GM18519 (cell line): ENCODE results near the gene XAF1.
"Not testable (repeated sequence)": the region's sequence is repeated elsewhere in the genome, so short reads cannot be mapped to it uniquely, and the experiment has no call there.

ENCODE experiments used
- ATAC-seq: cut with Tn5 transposase; IDR thresholded peaks from one replicate; pipeline ENCODE4 v1.9.1; 2021; ENCODE audit warnings: mild to moderate bottlenecking, moderate library complexity; ENCODE audit not compliant: unreplicated experiment, low FRiP score

Gene XAF1

GRCh38 chr17:6753006-6753445, 2.8 kb upstream of the XAF1 start:
- ATAC-seq: no peak

- no peak for ATAC-seq
Observed at GRCh38 chr17:6753546-6753945, 2.3 kb upstream of the XAF1 start.

- ATAC-seq: no peak
Observed at GRCh38 chr17:6755281-6755680, 565 bp upstream of the XAF1 start.

- ATAC-seq: no peak
Observed at GRCh38 chr17:6756425-6757031, 682 bp downstream of the XAF1 start.

- no peak for ATAC-seq
Observed at GRCh38 chr17:6757747-6758146, 1.9 kb downstream of the XAF1 start.

- no peak for ATAC-seq
Observed at GRCh38 chr17:6761779-6762178, 5.9 kb downstream of the XAF1 start.

GRCh38 chr17:6768447-6768846, 12.6 kb downstream of the XAF1 start:
- no peak for ATAC-seq

- ATAC-seq: no peak
Observed at GRCh38 chr17:6772016-6772415, 16.2 kb downstream of the XAF1 start.

- ATAC-seq: not testable (repeated sequence)
Observed at GRCh38 chr17:6774906-6775305, 19.1 kb downstream of the XAF1 start.

GRCh38 chr17:6775871-6776405, 20.1 kb downstream of the XAF1 start, which contains the start of gene FBXO39:
Gene FBXO39, plus strand, starts transcription at chr17:6776215. Its CDS starts 3,654 bp downstream, at chr17:6779869.
- ATAC-seq: no peak

GRCh38 chr17:6779411-6779810, 23.6 kb downstream of the XAF1 start:
- ATAC-seq: no peak

GRCh38 chr17:6780001-6780400, 24.2 kb downstream of the XAF1 start:
- ATAC-seq: no peak

GRCh38 chr17:6780886-6781285, 25.0 kb downstream of the XAF1 start:
- ATAC-seq: no peak

GRCh38 chr17:6782244-6782643, 26.4 kb downstream of the XAF1 start:
- ATAC-seq: no peak

- ATAC-seq: no peak
Observed at GRCh38 chr17:6786618-6787017, 30.8 kb downstream of the XAF1 start.

- no peak for ATAC-seq
Observed at GRCh38 chr17:6787081-6787693, 31.3 kb downstream of the XAF1 start.

GRCh38 chr17:6789146-6789545, 33.3 kb downstream of the XAF1 start:
- no peak for ATAC-seq

GRCh38 chr17:6793748-6794493, 38.1 kb downstream of the XAF1 start:
- no peak for ATAC-seq

GRCh38 chr17:6796017-6796886, 40.4 kb downstream of the XAF1 start:
- no peak for ATAC-seq

- ATAC-seq: no peak
Observed at GRCh38 chr17:6796887-6797490, 41.1 kb downstream of the XAF1 start.
